Transverse colon (tissue), 4 donors: ENCODE measurements around the gene SEC62. TPM values are rescaled to one million over a fixed set of nuclear protein-coding genes. Genes with fewer than 3 reads are reported as not detected.
A peak's percentile ranks its signal among the peaks of the same experiment; 100 is the strongest.

Experiments
- DNase-seq: peaks from one replicate; pipeline ENCODE4 v3.0.0-alpha.2; 2019
- H3K27ac ChIP-seq, 4 donors: fragments of 200-600 bp; sonication (generic); 2 replicates each; pipeline ENCODE4 v1.5.1; 2016 to 2018; ENCODE audit warnings: inconsistent platforms in 4 of 4
- H3K27me3 ChIP-seq: fragments of 200-600 bp; sonication (generic); 2 replicates; pipeline ENCODE4 v1.5.1; 2017; ENCODE audit warnings: inconsistent platforms
- H3K36me3 ChIP-seq, 4 donors: fragments of 200-600 bp; sonication (generic); 2 replicates each; pipeline ENCODE4 v1.5.1; 2017 to 2019; ENCODE audit warnings: inconsistent platforms in 4 of 4
- H3K4me1 ChIP-seq, 4 donors: fragments of 200-600 bp; sonication (generic); 2 replicates each; pipeline ENCODE4 v1.5.1; 2017 to 2020; ENCODE audit warnings: inconsistent platforms in 4 of 4
- H3K4me3 ChIP-seq, 4 donors: fragments of 200-600 bp; sonication (generic); 1 replicate in 1 of 4; 2 replicates in 3 of 4; pipeline versions ENCODE4 v1.5.1 to v1.6.1; 2017 to 2019; ENCODE audit warnings: inconsistent platforms in 4 of 4
- H3K9me3 ChIP-seq, 2 donors: fragments of 200-600 bp; sonication (generic); 2 replicates each; pipeline ENCODE4 v1.5.1; 2017 to 2019; ENCODE audit warnings: inconsistent platforms in 2 of 2
- EP300 ChIP-seq: sonication (generic); formaldehyde crosslinking; IDR thresholded peaks from one replicate; pipeline ENCODE4 v1.6.1; 2017; ENCODE audit warnings: antibody characterized with exemption, low read depth
- POLR2A ChIP-seq: fragments of 450-650 bp; IDR thresholded peaks from one replicate; pipeline ENCODE4 v1.6.1; 2016; ENCODE audit warnings: antibody characterized with exemption, mild to moderate bottlenecking, moderate library complexity
- POLR2AphosphoS5 ChIP-seq, 3 donors: sonication (generic); formaldehyde crosslinking; IDR thresholded peaks; one replicate each; pipeline ENCODE4 v1.6.1; 2016; ENCODE audit warnings: antibody characterized with exemption in 3 of 3
- WGBS, 2 donors: methylation state at CpG; one replicate each; pipeline ENCODE4 v1.1.5; 2018; ENCODE audit warnings: low coverage in 1 of 2; 5-methylcytosine and 5-hydroxymethylcytosine counted together
- in situ Hi-C, 4 donors: fragments of 200-750 bp; cut with MboI; loops; one replicate each; pipeline versions ENCODE4 v1.15.0 to v1.15.1; 2017; ENCODE audit warnings: low sequenced_read_pairs in 3 of 4, low pct_ligation_motif_present in 1 of 4, low pct_unique_long_range_greater_than_20kb in 1 of 4
- intact Hi-C: fragments of 100-400 bp; cut with DNase I; formaldehyde crosslinking; loops from one replicate; pipeline ENCODE4 v1.15.1; 2023; ENCODE audit warnings: low total_unique reads
- total RNA-seq, 4 donors: library from RNA; depleted of rRNA; stranded (reverse); fragments of >200 nt; gene quantifications; one replicate each; pipeline ENCODE4 v1.1.0, GENCODE V29; 2016
- TF ChIP-seq, protein P1 (sequence below), 5 experiments: fragments of 200-600 bp in 3 of 5; fragments of 450-650 bp in 2 of 5; sonication (generic) in 3 of 5; IDR thresholded peaks; 1 replicate in 2 of 5; 2 replicates in 3 of 5; pipeline ENCODE4 v1.5.1; 2016 to 2017; ENCODE audit warnings: antibody characterized with exemption in 5 of 5, inconsistent platforms in 3 of 5, mild to moderate bottlenecking in 2 of 5, moderate library complexity in 1 of 5

SEC62 gene
- total RNA-seq, 4 donors from 2014 or later: 18.7 to 48.7 (median 30.0) TPM

DNA sequence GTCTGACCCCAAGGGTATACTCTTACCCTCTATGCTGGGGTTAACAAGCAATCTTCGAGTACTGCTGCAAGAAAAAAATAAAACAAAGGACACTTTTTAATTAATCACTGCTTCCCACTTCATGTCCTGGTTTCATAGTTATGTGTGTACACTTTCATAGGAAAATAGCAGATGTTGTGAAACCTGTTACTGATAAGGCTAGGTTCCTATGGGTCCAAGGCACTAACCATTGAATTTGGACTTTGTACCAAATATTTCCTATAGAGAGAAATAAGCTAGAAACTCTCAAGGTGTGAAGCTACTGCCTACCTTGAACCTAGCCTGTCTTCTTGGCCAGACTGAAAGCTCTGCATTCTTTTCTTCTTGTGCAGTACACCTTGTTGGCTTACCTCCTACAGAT is 56.6 kb downstream of the SEC62 start:
- no peaks in the 10 kb centered on the region for H3K36me3 ChIP-seq
- intact Hi-C loops (no loop called here), in situ Hi-C loops (no loop called here)
- 57 to 64% methylated on average over 1 of the region's 1 CpG for WGBS, 2 donors
- H3K27ac ChIP-seq: peak overlapping the region in 1 of 4 donors; percentile 4
- H3K4me1 ChIP-seq: peaks cover 0 to 5% (median 0%) of the 10 kb centered on the region in 4 donors
- H3K27me3 ChIP-seq: no peaks in the 10 kb centered on the region
- TF ChIP-seq POLR2AphosphoS5 (IDR thresholded peaks at IDR 0.05) (no peak), POLR2A (no peak), EP300 (no peak)
- TF ChIP-seq, protein P1, sequence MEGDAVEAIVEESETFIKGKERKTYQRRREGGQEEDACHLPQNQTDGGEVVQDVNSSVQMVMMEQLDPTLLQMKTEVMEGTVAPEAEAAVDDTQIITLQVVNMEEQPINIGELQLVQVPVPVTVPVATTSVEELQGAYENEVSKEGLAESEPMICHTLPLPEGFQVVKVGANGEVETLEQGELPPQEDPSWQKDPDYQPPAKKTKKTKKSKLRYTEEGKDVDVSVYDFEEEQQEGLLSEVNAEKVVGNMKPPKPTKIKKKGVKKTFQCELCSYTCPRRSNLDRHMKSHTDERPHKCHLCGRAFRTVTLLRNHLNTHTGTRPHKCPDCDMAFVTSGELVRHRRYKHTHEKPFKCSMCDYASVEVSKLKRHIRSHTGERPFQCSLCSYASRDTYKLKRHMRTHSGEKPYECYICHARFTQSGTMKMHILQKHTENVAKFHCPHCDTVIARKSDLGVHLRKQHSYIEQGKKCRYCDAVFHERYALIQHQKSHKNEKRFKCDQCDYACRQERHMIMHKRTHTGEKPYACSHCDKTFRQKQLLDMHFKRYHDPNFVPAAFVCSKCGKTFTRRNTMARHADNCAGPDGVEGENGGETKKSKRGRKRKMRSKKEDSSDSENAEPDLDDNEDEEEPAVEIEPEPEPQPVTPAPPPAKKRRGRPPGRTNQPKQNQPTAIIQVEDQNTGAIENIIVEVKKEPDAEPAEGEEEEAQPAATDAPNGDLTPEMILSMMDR (IDR thresholded peaks at IDR 0.05): no peak
- no peak for DNase-seq
- no peak overlapping the region for H3K4me3 ChIP-seq
- H3K9me3 ChIP-seq: no peaks in the 10 kb centered on the region

DNA sequence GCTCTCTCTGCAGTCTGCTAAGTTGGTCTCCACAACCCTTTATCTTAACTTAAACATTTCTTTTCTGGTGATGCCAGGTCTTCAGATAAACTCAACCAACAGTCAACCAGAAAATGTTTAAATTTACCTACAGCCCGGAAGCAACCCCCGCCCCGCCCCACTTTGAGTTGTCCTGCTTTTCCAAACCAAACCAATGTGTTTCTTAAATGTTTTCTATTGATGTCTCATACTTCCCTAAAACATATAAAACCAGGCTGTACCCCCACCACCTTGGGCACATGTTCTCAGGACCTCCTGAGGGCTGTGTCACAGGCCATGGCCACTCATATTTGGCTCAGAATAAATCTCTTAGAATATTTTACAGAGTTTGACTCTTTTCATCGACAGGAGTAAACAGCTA is 58.0 kb downstream of the SEC62 start:
- Histone ChIP-seq H3K27me3 (no peaks in the 10 kb centered on the region), H3K36me3 (no peaks in the 10 kb centered on the region), H3K9me3 (no peaks in the 10 kb centered on the region), H3K4me3 (no peak overlapping the region), H3K27ac (no peak overlapping the region), H3K4me1 (peaks cover 0 to 5% (median 0%) of the 10 kb centered on the region in 4 donors)
- intact Hi-C loops: no loop called here
- DNase-seq: no peak
- TF ChIP-seq POLR2A (no peak), POLR2AphosphoS5 (IDR thresholded peaks at IDR 0.05) (no peak), EP300 (no peak)
- TF ChIP-seq, protein P1 (IDR thresholded peaks at IDR 0.05): no peak
- 96% methylated on average over 4 of the region's 4 CpGs for WGBS, 2 donors
- in situ Hi-C loops: no loop called here

DNA sequence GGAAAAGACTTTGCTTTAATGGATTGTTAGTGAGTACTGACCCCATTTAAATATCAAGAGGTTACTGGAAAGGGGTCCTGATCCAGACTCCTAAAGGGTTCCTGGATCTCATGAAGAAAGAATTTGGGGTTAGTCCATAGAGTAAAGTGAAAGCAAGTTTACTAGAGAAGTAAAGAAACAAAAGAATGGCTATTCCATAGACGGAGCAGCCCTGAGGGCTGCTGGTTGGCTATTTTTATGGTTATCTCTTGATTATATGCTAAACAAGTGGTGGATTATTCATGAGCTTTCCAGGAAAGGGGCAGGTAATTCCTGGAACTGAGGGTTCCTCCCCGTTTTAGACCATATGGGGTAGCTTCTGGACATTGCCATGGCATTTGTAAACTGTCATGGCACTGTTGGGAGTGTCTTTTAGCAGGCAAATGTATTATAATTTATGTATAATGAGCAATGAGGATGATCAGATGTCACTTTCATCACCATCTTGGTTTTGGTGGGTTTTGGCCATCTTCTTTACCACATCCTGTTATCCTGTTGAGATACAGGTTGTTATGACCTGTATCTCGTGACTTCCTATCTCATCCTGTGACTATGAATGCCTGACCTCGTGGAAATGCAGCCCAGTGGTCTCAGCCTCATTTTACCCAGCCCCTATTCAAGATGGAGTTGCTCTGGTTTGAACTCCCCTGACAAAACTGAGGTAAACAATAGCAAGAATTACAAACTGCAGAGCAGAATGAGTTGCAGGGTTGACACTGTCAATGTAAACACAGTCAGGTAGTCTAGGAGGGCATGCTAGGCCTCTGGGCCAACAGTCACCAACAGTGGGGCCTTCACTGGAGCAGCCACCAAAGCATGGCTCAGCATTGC is 60.9 kb downstream of the SEC62 start:
- in situ Hi-C loops: no loop called here
- 63 to 88% methylated on average over 1 to 4 of the region's 4 CpGs for WGBS, 2 donors
- TF ChIP-seq, protein P1 (IDR thresholded peaks at IDR 0.05): no peak
- TF ChIP-seq POLR2A (no peak), POLR2AphosphoS5 (IDR thresholded peaks at IDR 0.05) (no peak), EP300 (no peak)
- Histone ChIP-seq H3K27me3 (no peaks in the 10 kb centered on the region), H3K36me3 (no peaks in the 10 kb centered on the region), H3K4me3 (no peak overlapping the region), H3K4me1 (peaks cover 0 to 5% (median 0%) of the 10 kb centered on the region in 4 donors), H3K27ac (no peak overlapping the region), H3K9me3 (no peaks in the 10 kb centered on the region)
- intact Hi-C loops: no loop called here
- no peak for DNase-seq

DNA sequence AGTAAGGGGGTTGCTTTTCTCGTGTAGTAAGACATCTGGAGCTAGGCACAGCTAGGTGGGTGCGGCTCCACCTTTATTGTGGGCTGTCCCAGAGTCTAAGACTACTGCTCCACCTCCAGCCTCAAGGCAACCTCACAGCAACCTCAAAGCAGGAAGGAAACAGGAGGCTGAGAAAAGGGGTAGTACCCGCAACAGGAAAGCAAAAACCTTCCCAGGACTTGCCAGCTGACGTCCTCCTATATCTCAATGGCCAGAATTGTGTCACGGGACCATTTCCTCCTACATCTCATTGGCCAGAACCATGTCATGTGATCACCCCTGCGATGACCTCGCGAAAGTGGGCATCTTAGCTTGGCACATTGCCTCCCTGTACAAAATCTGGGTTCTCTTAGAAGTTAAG is 66.9 kb downstream of the SEC62 start:
- 57 to 68% methylated on average over 5 to 8 of the region's 8 CpGs for WGBS, 2 donors
- peak; percentile 63 for DNase-seq
- Histone ChIP-seq H3K27me3 (peaks cover 12% of the 10 kb centered on the region), H3K9me3 (no peaks in the 10 kb centered on the region), H3K36me3 (no peaks in the 10 kb centered on the region), H3K4me1 (peaks cover 0 to 17% (median 11%) of the 10 kb centered on the region in 4 donors), H3K4me3 (no peak overlapping the region), H3K27ac (no peak overlapping the region)
- intact Hi-C loops (no loop called here), in situ Hi-C loops (no loop called here)
- TF ChIP-seq EP300 (no peak), POLR2AphosphoS5 (IDR thresholded peaks at IDR 0.05) (no peak), POLR2A (no peak)
- TF ChIP-seq, protein P1 (IDR thresholded peaks at IDR 0.05): no peak
